Fibroblast of skin of left biceps (primary cell): ENCODE measurements around the gene DOCK2.
A peak's percentile ranks its signal among the peaks of the same experiment; 100 is the strongest.

ENCODE experiments used
- DNase-seq, 2 experiments: peaks; one replicate each; pipeline ENCODE4 v3.0.0-alpha.2; 2013; ENCODE audit warnings: low read depth in 2 of 2

Gene DOCK2

DNA sequence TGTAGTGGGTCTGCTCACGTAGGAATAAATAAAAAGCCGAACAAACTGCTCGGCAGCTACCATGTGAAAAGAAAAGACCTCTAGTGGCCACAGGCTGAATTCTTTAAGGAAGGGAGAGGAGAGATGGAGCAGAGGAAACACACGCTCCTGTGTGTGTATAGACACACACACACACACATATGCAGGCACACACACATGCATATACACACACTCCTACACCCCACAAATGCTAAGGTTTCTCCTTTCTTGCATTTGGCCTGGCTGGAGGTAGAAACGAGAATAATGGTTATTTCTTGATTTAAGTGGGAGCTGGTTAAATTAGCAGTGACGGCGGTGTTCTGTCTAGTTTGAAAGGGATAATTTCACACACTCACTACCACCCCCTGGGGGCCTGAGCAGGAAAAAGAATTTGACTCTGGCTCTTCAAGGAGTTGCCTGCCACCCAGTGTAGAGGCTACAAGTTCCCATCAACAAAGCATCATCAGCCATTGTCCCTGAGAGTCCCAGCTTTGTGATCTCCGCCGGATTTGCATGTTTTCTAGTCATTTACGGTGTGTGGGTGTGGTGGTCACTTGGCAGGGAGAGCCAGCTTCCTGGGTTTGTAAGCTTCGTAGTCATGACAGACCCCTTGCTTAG lies 343.5 kb downstream of the DOCK2 start, which contains the start of gene INSYN2B:
TSS of gene INSYN2B (minus strand) at position 78 of the 636 bp plus-strand sequence. CDS start 96,597 bp downstream, outside the sequence.
- peak; percentile 70 to 72 for DNase-seq

DNA sequence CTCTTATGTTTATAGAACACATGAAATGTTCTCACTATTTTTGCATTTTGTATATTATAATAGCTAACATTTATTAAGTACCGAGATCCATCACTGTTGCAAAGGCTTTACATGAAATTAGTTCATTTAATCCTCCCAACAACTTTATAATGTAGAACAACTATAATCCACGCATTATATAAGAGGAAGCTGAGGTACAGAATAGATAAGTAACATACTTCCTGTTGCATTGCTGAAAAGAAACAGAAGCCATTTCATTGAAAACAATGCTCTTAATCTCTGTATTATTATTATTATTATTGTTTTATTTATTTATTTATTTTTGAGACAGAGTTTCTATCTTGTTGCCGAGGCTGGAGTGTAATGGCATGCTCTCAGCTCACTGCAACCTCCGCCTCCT lies 351.1 kb downstream of the DOCK2 start:
- no peak for DNase-seq

DNA sequence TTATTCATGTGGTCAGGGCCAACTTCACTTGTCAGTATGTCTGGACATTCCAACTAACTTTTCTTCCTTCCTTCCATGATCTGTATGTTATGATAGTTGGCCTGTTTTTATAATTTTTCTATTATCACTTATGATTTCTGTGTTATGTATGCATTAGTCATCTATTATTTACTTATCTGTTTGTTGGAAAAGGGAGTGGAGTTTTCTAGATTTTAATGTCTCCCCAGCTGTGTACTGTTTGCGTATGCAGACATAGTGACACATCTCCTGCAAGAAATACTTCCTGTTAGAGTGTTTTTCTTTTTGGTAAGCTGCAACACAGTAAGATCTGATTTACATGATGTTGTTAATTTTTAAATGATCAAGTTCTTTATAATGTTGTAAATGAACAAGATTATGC lies 351.9 kb downstream of the DOCK2 start:
- no peak for DNase-seq

DNA sequence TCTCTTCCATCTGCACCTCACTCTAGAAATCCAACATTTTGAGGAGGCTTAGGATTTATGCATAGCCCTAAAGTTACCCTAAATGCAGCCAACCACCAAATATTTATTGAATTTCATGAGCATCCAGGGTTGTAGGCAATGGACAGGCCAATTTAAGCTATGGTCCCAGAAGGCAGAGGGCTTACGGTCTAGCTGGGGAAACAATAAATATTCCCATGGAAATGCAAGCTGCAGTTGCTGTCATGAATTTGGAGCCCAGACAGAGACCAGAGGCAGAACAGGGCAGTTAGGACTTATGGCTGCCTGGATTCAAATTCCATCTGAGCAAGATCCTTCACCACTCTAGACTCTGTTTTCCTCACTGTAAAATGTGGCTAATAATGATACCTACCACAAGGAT lies 352.3 kb downstream of the DOCK2 start:
- no peak for DNase-seq

DNA sequence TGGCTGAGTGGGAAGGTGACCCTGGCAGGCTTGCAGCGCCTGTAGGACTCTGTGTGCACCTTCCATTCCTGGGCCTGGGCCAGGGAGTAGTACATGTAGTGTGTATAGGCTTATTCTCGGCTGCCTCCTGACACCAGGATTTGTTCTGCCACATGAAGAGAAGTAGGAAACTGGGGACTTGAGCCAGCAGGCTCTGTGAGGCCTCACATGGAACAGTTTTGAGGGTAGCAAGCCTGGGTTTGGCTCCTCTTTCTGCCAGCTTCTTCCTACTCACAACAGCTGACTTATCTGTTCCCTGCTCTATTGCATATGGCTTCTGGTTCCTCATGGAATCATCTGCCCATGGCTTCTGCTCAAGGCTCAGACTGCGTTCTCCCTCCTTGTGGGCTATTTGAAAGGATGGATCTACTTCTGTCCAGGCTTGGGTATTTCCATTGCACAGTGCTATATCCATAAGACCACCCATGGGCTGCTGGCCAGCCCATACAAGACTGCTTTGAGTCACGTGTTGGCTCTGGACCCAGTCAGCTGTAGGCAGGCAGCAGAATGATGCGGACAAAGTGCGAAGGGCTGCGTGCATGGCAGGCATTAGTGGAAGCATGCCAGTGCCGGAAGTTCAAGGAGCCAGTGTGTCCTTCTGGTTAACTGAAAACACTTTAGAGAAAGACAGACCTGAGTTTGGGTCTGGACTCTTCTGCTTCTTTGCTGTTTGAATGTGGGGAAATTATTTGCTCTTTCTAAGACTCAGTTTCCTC lies 354.2 kb downstream of the DOCK2 start:
- no peak for DNase-seq

DNA sequence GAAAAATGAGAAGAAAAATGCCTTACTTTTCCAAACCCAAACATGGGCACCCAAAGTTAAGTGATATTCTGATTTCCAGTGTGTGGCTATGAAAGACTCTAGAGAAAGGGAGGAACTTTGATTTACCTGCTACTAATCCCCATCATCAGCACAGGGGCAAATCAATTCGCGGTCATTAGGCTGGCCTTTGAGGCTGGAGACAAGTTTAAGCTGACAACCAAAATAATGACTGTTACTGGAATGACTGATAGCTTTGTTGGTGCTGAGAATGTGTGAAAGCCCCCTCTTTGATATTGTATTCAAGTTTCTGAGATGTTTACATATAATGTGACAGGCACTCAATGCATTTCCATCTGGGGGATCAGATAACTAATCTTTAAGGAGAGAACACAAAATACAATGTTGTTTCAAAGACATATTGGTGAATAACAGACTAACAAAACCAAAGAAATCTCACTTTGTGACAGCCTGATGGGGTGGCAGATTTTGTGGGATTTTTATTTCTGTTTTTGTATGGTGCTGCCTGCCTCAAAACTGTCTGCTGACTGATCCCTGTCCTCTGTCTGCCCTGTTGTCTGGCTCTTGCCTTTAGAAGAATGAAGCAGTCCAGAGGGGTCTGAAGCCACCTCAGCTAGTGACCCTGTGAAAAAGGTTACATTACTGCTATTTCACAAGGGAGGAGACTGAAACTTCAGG lies 355.9 kb downstream of the DOCK2 start:
- DNase-seq: no peak

DNA sequence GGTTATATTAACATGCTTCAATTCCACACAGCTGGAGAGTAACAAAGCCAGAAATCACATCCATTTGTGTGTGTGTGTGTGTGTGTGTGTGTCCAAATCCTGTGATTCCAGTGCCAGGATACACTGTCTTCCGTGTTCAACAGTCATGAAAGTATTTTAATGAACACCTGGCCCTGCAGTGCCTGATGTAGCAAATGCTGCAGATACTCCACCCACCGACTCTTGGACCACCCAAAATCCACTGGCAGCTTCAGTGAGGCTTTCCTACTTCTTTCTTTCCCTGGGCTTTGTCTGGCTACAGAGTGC lies 356.4 kb downstream of the DOCK2 start:
- DNase-seq: no peak

DNA sequence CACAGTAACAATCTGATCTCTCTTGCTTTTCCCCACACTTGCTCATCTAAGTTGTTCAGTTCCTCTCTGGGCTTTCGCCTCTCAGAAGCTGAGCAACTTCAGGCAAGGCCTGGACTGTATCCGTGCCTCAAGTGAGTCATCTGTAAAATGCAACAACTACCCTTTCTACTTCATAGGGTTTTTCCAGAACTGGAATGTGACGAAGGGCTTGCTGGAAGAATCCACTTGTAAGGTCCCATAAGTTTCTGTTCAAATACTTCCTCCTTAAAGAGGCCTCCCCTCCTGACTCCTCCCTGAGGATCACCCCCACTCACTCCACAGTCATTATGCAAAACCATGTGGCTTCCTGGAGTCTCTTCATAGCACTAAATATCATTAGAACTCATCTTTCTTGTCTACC lies 360.7 kb downstream of the DOCK2 start:
- no peak for DNase-seq

DNA sequence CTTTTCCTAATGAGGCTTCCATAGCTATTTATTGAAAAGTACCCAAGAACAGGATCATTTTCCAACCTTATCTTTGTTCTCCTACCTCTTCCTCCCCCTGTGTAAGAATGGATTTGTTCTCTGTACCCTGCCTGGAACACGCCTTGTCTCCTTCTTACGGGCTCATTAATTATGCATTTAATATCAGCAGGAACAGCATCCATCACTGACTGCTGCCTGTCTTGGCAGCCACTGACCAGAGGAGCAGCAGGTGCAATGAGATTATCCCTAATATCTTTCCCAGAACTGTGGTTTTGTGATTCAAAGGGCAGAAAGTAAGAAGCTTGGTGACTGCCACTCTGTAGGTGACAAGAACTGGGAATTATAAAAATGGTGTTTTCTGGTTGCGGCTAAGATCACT lies 362.5 kb downstream of the DOCK2 start:
- DNase-seq: no peak

DNA sequence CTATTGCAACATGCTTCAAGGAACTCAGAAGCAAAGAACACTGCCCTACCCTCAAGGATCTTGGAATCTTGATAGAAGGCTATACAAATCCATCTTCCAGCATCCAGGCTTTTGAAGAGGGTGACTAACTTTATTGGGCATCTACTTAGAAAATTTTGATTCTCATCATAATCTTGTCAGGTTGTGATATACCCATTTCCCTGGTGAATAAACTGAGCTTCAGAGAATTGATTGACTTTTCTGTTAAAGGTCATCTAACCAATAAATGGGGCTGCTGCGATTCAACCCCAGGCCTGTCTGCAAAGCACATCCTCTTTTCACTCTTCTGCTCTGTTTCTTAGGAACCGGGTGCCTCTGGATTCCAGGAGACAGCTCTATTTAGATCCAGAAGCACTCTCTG lies 363.1 kb downstream of the DOCK2 start:
- DNase-seq: no peak

DNA sequence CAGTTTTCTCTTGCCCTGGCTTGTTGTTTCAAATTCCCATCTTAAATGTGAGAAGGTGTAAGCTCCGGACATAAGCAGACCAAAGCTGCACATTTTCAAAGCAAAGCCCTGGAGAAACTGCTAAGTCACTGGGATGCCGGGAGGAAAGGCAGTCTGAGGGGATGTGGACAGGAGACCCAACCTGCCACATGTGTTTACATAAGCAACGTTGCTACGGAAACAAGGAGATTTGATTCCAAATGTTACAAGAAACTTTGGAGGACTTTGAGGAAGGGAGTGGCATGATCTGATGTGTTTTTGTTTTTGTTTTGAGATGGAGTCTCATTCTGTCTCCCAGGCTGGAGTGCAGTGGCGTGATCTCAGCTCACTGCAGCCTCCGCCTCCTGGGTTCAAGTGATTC lies 368.9 kb downstream of the DOCK2 start:
- DNase-seq: no peak

DNA sequence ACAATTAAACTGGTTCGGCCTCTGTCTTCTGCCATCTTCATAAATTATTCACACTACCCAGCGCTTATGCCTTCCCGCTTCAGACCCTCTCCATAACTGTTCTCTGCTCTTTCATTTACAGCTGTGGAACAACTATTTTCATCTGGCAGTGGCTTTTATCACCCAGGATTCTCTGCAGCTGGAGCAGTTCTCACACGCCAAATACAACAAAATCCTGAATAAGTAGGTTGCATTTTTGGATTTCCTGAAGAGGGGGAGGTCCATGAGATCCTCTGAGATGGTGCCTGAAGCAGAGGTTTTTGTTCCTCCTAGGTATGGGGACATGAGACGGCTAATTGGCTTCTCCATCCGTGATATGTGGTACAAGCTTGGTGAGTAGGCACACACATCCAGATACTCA lies 371.3 kb downstream of the DOCK2 start:
- no peak for DNase-seq

DNA sequence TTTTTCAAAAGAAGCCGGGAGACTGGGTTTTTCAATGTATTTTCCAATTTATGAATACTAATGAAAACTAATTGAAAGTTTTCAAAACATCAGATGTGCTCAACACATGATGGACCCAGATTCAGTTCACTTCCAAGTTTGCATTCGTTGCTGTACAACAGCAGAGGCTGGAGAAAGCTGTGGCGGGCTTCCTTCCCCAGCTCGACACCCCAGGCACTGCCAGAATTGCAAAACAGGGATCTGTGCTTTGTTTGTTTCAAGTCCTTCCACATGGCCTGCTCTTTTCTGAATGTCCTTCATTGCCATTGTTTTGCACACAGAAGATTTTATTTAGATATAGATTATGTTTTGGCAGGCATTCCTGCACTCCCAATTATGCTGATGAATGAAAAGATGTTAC lies 373.5 kb downstream of the DOCK2 start:
- DNase-seq: no peak

DNA sequence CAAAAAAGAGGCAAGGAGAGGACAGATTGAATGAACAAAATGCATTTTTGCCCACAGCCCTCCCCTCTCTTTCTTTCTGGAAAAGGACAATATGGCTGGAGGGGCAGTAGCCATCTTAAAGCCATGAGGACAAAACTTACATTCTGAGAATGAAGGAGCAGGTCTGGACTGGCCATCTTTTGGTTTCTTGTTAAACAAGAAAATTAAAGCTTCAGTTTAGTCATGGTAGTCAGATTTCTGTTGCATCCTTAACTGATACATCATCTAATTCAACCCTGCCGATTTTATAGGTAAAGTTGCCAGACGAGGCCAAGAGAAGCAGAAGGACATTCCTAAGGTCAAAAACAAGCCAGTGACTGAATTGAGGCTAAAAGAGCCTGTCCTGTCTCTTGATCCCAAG lies 374.7 kb downstream of the DOCK2 start:
- DNase-seq: no peak

DNA sequence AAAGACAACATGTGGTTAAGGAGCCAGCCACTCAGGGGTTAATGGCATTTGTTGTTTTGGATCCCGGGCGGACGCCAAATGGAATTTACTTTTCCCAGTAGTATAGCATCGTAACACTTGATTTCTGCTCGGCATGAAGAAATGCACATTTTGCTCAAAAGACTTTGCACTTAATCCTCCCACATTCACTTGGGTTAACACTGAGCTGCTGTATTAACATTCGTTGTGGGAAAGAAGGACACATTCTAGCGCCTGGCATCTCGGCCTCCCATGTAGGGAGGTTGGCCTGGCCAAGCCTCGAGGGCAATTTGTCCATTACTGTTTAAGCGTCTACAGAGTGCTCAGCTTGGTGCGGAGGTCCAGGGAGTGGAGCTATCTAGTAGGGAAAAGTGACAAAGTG lies 375.5 kb downstream of the DOCK2 start:
- no peak for DNase-seq

DNA sequence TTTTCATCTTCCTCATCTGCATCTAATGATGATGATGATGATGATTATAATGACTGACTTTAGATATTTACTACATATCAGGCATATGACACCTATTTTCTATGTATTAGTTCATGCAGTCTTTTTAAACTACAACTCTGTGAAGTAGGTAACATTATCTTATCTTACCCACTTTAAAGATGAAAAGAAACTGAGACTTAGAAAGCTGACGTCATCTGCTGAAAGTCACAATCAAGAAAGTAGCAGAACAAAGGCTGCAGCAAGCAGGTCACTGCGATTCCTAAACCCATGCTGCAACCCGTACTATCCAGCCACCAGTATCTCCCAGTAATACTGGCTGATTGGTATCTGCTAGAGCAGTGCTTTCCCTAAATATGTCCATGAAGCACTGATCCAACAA lies 383.3 kb downstream of the DOCK2 start:
- no peak for DNase-seq

DNA sequence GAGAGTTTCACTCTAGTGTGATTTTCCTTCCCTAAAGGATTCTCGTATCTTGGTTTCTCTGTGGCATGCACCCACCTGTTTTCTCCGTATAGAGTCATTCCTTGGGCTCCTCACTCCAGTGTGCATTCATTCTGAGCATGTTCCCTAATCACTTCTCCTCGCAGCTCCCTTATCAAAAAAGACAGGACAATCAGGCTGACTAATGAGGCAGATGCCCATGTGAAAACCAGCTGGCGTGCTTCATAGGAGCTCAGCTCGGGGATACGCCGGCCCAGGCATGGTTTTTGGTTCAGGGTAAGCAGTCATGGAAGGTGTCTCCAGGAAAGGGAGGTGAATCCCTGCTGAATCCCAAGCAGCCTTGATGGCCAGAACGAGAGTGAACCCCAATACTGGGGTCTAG lies 384.4 kb downstream of the DOCK2 start:
- no peak for DNase-seq

DNA sequence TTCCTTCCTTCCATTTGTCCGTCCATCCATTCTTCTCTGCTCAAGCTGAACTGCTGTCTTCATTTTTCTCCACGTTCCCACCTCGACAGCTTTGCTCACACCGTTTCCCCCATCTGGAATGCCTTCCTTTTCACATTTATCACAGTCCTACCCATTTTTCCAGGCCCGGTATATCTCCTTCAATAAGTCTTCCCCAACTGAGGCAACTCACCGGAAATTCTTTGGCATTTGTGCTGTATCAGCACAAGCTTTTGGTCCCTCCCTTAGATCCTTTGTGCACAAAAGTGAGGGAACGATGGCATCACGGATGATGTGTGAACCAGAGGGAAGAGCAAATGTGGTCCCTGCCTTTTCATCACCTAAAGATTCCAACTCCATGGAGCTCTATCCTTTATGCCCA lies 388.8 kb downstream of the DOCK2 start:
- DNase-seq: no peak

DNA sequence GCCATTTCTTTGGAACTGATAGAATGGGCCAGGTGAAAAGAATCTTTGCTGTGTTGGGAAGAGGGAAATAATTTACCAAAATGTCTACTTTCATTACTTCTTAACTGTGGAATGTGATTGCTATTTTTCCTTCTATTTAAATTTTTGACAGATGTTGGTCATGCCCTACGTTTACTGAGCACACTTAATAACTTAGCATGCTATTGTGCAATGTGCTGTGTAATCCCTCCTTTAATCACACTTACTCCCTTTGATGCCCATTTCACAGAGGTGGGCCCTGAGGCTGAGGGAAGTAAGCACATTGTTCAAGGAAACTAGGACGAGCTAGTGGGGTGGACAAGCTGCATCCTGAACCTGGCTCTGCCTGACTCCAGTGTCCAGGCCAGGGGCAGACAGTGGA lies 391.0 kb downstream of the DOCK2 start:
- DNase-seq: no peak

DNA sequence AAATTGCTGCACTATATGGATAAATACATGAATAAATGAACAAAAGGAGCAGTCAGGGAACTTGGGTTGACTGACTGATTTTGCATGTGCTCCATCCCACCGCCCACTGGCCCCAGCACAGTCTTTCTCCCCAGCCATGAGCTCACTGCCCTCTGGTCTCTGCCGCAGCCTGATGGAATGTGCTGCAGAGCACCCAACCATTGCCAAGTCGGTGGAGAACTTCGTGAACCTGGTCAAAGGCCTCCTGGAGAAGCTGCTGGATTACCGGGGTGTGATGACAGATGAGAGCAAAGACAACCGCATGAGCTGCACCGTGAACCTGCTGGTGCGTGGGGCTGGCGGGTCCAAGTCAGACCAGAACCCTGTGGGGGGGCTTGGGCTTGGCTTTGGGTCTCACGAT lies 397.2 kb downstream of the DOCK2 start:
- DNase-seq: no peak

DNA sequence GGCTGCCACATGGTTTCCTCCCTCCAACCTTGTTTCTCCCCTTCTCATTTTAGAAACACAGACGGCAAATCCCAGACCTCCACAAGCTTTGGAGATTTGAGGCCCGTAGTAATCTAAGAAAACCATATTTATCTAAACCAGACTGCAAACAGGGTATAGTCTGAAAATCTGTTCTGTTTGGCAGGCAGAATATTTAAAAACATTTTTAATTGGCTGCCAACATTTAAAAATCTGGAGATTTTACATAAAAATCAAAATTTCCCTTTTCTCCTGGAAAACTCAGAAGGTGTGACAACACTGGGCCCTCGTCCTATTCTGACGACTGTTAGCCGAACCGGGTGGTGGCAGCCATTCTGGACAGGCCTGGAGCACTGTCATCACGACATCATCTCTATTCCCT lies 401.2 kb downstream of the DOCK2 start:
- DNase-seq: no peak

DNA sequence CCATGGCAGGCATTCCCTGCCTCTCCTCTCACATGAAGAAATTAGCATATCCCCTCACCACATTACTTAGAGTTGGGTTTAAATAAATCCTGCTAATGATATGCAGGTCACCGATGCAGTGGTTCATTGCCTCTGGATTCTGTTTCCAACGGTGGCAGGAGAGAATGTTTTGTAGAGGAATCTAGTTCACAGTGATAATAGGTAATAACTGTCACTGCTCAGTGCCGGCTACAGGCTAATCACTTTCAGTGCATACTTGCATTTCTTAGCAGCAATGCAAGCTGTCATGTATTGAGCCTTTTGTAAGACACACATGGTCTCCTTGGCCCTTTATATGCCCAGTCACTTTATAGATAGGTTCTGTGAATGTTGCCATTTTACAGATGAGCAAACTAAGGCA lies 402.8 kb downstream of the DOCK2 start:
- no peak for DNase-seq

DNA sequence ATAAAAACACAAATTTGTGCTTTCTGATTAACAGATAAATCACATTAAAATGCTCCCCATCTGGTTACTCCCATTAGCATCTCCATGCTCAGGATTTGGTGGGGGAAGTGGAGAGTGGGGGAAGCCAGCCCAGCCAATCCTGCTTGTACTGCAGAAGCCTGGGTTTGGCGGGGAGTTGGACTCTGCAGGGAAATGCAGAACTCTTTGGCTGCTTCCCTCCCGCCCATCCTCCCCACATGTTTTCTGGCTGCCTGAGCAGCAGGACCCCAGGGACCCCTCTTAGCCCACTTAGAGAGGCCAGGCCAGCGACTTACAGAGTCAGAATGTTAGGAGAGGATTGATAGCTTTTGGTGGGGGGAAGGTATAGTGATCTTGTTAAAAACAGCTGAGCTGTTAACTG lies 409.2 kb downstream of the DOCK2 start:
- no peak for DNase-seq
